Cerebellar cortex (tissue), 1 donor: ENCODE results near the gene OR10H2.
"Not testable (repeated sequence)": the region's sequence is repeated elsewhere in the genome, so short reads cannot be mapped to it uniquely, and the experiment has no call there.

ENCODE experiments used
- DNase-seq: peaks from one replicate; pipeline ENCODE4 v3.0.0-alpha.2; 2015; ENCODE audit warnings: low spot score

Gene OR10H2

GRCh38 chr19:15769586-15769985 is 41.8 kb downstream of the OR10H2 start:
- DNase-seq = no peak

GRCh38 chr19:15774159-15774558 is 46.3 kb downstream of the OR10H2 start:
- DNase-seq = not testable (repeated sequence)

DNA sequence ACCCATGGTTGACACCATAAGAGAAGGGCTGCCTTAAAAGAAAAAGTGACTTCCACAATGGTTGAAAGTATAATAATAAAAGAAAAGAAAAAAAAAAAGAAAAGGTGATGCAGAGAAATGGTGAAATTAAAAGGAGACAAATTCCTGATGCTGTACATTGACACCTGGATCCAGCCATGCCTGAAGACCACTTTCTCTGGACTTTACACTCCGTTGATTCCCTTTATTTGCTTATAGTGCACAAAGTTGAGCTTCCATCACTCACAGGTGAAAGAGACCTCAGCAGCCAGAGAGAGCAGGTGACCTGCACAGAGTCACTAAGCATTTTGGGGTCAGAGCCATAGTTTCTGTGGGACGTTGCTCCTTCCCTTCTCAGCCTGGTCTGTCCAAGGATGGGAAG is 47.4 kb downstream of the OR10H2 start:
- no peak for DNase-seq

DNA sequence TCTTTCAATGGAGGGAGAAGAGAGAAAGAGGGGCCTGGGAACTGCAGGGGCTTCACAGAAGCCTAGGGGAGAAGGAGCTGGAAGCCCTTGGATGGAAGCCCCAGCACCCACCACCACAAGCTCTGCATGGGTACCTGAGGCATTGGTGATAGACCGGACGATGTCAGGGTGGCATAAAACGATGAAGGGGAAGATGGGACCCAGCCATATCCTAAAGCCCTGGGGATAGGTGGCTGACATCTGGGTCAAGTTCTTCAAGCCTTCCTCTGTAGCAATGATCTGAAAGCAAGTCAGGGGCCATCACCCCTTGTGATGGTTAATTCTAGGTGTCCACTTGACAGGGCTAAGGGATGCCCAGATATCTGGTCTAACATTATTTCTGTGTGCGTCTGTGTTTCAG is 48.4 kb downstream of the OR10H2 start:
- DNase-seq = no peak

DNA sequence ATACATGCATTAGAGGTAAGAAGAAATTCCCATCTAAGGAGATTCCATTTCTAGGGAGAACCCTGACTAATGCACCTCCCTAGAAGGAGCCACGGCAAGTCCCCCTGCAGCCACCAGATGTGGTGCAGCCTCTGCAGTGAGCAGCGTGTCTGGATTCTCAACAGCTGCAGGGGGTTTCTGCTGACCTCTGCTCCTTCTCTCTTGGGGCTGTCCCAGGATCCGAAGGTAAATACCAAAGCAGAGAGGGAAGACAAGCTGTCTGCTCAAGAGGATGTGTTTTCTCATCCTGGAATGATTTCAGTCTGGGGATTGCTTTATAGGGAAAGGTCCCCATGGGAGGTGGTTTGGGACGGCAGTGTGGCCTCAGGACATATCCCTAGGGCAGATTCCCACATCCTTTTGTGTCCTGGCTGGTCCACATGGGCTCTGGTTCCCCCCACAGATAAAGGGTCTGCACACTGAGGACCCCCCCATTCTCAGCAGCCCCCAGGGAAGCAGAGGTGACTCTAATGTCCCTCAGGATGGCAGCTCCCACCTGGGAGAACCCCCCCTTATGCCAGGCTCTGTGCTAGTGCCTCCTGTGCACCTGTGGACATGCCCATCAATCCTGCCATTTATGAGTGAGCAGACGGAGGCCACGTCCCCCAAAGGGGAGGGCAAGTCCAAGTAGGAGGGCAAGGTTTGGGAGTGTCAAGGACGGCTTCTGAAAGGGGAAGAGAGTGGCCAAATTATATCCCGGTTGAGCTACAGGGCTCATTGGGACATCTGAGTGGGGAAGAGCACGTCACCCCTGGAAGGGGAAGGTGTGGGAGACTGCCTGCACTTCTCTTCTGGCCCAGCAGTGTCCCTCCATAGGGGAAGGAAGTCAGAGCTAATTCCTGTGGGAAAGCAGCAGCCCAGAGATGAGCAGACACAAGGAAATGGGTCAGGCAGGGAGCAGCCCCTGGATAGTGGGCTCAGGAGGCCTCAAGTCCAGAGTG is 49.5 kb downstream of the OR10H2 start:
- no peak for DNase-seq
